ENCODE results near the gene SETDB1.

Gene SETDB1

GRCh38 chr1:150974580-150975478 lies 48.7 kb downstream of the SETDB1 start, which contains the start of gene CERS2 (continued):
- TF ChIP-seq, protein P1, sequence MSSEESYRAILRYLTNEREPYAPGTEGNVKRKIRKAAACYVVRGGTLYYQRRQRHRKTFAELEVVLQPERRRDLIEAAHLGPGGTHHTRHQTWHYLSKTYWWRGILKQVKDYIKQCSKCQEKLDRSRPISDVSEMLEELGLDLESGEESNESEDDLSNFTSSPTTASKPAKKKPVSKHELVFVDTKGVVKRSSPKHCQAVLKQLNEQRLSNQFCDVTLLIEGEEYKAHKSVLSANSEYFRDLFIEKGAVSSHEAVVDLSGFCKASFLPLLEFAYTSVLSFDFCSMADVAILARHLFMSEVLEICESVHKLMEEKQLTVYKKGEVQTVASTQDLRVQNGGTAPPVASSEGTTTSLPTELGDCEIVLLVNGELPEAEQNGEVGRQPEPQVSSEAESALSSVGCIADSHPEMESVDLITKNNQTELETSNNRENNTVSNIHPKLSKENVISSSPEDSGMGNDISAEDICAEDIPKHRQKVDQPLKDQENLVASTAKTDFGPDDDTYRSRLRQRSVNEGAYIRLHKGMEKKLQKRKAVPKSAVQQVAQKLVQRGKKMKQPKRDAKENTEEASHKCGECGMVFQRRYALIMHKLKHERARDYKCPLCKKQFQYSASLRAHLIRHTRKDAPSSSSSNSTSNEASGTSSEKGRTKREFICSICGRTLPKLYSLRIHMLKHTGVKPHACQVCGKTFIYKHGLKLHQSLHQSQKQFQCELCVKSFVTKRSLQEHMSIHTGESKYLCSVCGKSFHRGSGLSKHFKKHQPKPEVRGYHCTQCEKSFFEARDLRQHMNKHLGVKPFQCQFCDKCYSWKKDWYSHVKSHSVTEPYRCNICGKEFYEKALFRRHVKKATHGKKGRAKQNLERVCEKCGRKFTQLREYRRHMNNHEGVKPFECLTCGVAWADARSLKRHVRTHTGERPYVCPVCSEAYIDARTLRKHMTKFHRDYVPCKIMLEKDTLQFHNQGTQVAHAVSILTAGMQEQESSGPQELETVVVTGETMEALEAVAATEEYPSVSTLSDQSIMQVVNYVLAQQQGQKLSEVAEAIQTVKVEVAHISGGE (tag by site-specific recombination; conservative IDR thresholded peaks at IDR 0.05; ENCODE audit: low read depth), result no peak
- no peak for TF ChIP-seq ZNF157 (tag by site-specific recombination; IDR thresholded peaks at IDR 0.05)
- no peak for TF ChIP-seq ZNF544 (tag by site-specific recombination; IDR thresholded peaks at IDR 0.05)
- peak; percentile 48 for TF ChIP-seq GLIS1 (tag by site-specific recombination; IDR thresholded peaks at IDR 0.05)
- TF ChIP-seq ZBTB44 (tag by site-specific recombination; IDR thresholded peaks at IDR 0.05), result no peak
- TF ChIP-seq ZNF24 (tag by site-specific recombination; IDR thresholded peaks at IDR 0.05), result no peak
- no peak for TF ChIP-seq EGR2 (tag by site-specific recombination; IDR thresholded peaks at IDR 0.05; ENCODE audit: low read depth)
- TF ChIP-seq MEIS1 (CRISPR knock-in tag; IDR thresholded peaks at IDR 0.05; ENCODE audit: borderline replicate concordance), result no peak
- no peak for TF ChIP-seq ZSCAN30 (tag by site-specific recombination; IDR thresholded peaks at IDR 0.05)
- no peak for TF ChIP-seq ZNF292 (tag by site-specific recombination; IDR thresholded peaks at IDR 0.05; ENCODE audit: borderline replicate concordance, low read depth)
- no peak for TF ChIP-seq GFI1B (tag by site-specific recombination; IDR thresholded peaks at IDR 0.05)
- no peak for TF ChIP-seq ZNF548 (tag by site-specific recombination; IDR thresholded peaks at IDR 0.05)
- TF ChIP-seq ELK4 (IDR thresholded peaks at IDR 0.05; ENCODE audit: borderline replicate concordance, low read depth, low read length), result no peak
- TF ChIP-seq ZFHX2 (tag by site-specific recombination; conservative IDR thresholded peaks at IDR 0.05), result no peak
- no peak for TF ChIP-seq ZNF266 (tag by site-specific recombination; IDR thresholded peaks at IDR 0.05; ENCODE audit: low read depth)
- TF ChIP-seq ZNF202 (tag by site-specific recombination; IDR thresholded peaks at IDR 0.05; ENCODE audit: borderline replicate concordance), result no peak
- TF ChIP-seq ZNF560 (tag by site-specific recombination; IDR thresholded peaks at IDR 0.05; ENCODE audit: borderline replicate concordance), result no peak
- TF ChIP-seq ZBTB7A (tag by site-specific recombination; IDR thresholded peaks at IDR 0.05; ENCODE audit: low read depth), result no peak
- TF ChIP-seq CTCF (tag by site-specific recombination; IDR thresholded peaks at IDR 0.05), result no peak
- no peak for TF ChIP-seq ZNF211 (tag by site-specific recombination; IDR thresholded peaks at IDR 0.05; ENCODE audit: low read depth)
- no peak for TF ChIP-seq ZNF768 (tag by site-specific recombination; IDR thresholded peaks at IDR 0.05)
- no peak for TF ChIP-seq ZNF394 (tag by site-specific recombination; IDR thresholded peaks at IDR 0.05; ENCODE audit: borderline replicate concordance)
- no peak for TF ChIP-seq ZNF433 (tag by site-specific recombination; IDR thresholded peaks at IDR 0.05; ENCODE audit: low read depth)
- peak; percentile 29; the same call in 1 of the 2 replicates for TF ChIP-seq ZNF76 (tag by site-specific recombination; IDR thresholded peaks at IDR 0.05; ENCODE audit: borderline replicate concordance, low read depth)
- no peak for TF ChIP-seq FEZF1 (tag by site-specific recombination; IDR thresholded peaks at IDR 0.05)
- TF ChIP-seq KLF16 (tag by site-specific recombination; IDR thresholded peaks at IDR 0.05), result no peak
- no peak for TF ChIP-seq ZNF16 (tag by site-specific recombination; IDR thresholded peaks at IDR 0.05; ENCODE audit: low read depth)
- peak; percentile 51; the same call in 1 of the 2 replicates for TF ChIP-seq KLF8 (tag by site-specific recombination; IDR thresholded peaks at IDR 0.05)
- no peak for TF ChIP-seq ZNF324 (tag by site-specific recombination; IDR thresholded peaks at IDR 0.05)
- peak; percentile 51; the same call in 1 of the 2 replicates for TF ChIP-seq PATZ1 (tag by site-specific recombination; IDR thresholded peaks at IDR 0.05)

All from HEK293 (cell line).